ENCODE results near the gene WBP4.
"Not testable (repeated sequence)": the region's sequence is repeated elsewhere in the genome, so short reads cannot be mapped to it uniquely, and the experiment has no call there.

Gene WBP4

GRCh38 chr13:41131189-41131588 is 69.9 kb downstream of the WBP4 start:
- Histone ChIP-seq H3K4me3 (ENCODE audit: low read depth, low read length) (peak overlapping the region; percentile 78), H3K79me2 (ENCODE audit: control insufficient read depth, insufficient read depth, low read length, unreplicated experiment) (peaks cover 36% of the 10 kb centered on the region), H3K4me1 (ENCODE audit: control insufficient read depth, insufficient read depth, low read length, unreplicated experiment) (peaks cover 28% of the 10 kb centered on the region)
- not testable (repeated sequence) for H3K27ac ChIP-seq (ENCODE audit: low read depth, low read length); H3K27me3 ChIP-seq (ENCODE audit: insufficient read depth, low read length); H3K36me3 ChIP-seq (ENCODE audit: insufficient read depth, low read length); H2AFZ ChIP-seq (ENCODE audit: low read length, unreplicated experiment)

GRCh38 chr13:41131660-41132511 is 70.6 kb downstream of the WBP4 start:
- H3K4me1 ChIP-seq (ENCODE audit: control insufficient read depth, insufficient read depth, low read length, unreplicated experiment), result peaks cover 28% of the 10 kb centered on the region
- H3K36me3 ChIP-seq (ENCODE audit: insufficient read depth, low read length); H3K27me3 ChIP-seq (ENCODE audit: insufficient read depth, low read length): not testable (repeated sequence)
- H2AFZ ChIP-seq (ENCODE audit: low read length, unreplicated experiment), result peak overlapping the region; percentile 32
- peak overlapping the region; percentile 78 for H3K4me3 ChIP-seq (ENCODE audit: low read depth, low read length)
- peak overlapping the region; percentile 29 for H3K27ac ChIP-seq (ENCODE audit: low read depth, low read length)
- H3K79me2 ChIP-seq (ENCODE audit: control insufficient read depth, insufficient read depth, low read length, unreplicated experiment), result peaks cover 36% of the 10 kb centered on the region

DNA sequence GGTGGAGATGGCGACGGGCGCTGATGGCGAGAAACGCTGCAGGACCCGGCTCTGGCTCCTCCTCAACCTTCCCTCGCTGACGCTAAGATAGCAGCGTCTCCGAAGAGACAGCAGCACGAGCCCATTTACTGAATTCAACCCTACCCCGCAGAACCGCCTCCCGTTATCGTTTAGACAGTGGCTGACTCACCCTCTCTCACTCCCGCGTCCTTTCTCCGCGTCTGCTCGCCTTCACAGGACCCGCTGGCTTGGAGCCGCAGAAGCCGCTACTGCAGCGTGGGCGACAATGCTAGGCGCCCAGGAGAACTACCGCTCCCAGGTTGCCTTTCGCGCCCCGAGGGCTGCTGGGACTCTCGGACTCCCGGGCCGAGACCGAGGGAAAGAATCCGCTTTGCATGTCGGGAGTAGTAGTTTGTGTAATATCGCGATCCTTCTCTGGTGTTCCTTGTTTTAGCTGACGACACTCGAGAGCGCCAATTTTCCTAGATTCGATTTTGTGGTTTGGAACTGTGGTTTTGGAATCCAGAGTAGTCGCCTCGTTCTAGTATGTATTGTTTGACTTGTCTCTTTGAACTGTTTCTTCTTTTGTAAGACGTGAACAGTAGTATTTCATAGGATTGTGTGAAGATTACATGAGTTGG is 71.3 kb downstream of the WBP4 start, which contains the start of gene KBTBD6:
Gene KBTBD6, minus strand, starts transcription at position 291 of the 641 bp plus-strand sequence. CDS start 291 bp downstream, outside the sequence.
- Histone ChIP-seq H3K27ac (ENCODE audit: low read depth, low read length) (peak within 1 kb of the TSS; percentile 62), H3K4me3 (ENCODE audit: low read depth, low read length) (peak within 1 kb of the TSS; percentile 78), H3K4me1 (ENCODE audit: control insufficient read depth, insufficient read depth, low read length, unreplicated experiment) (peaks cover 35% of the 10 kb centered on the region), H3K36me3 (ENCODE audit: insufficient read depth, low read length) (0 out of 2 replicates have a peak, but pooled peaks cover 6% of the 10 kb centered on the region), H2AFZ (ENCODE audit: low read length, unreplicated experiment) (peak within 1 kb of the TSS; percentile 32), H3K27me3 (ENCODE audit: insufficient read depth, low read length) (no peaks in the 10 kb centered on the region), H3K79me2 (ENCODE audit: control insufficient read depth, insufficient read depth, low read length, unreplicated experiment) (peaks cover 36% of the 10 kb centered on the region)

Data from ACC112 (cell line).